ENCODE measurements around the gene ADGRL2.

GRCh38 chr1:81950591-81951244 lies 150.0 kb downstream of the ADGRL2 start:
- TF ChIP-seq EZH2 (IDR thresholded peaks at IDR 0.05; ENCODE audit: borderline replicate concordance) (no peak), CTCF (IDR thresholded peaks at IDR 0.05; ENCODE audit: poor library complexity) (no peak), EZH2phosphoT487 (IDR thresholded peaks at IDR 0.05; ENCODE audit: low read depth, severe bottlenecking, unreplicated experiment) (no peak)
